HEK293T (cell line): ENCODE measurements around the gene MN1.

Experiments
- CTCF ChIA-PET: fragments of 350-600 bp; formaldehyde crosslinking; extraction: SDS; loops from one replicate; lab custom pipeline; 2021; ENCODE audit warnings: antibody characterized with exemption, inconsistent platforms; lab: Yijun Ruan, JAX
- POLR2A ChIA-PET: fragments of 350-600 bp; formaldehyde crosslinking; extraction: SDS; loops from one replicate; lab custom pipeline; 2020; ENCODE audit warnings: antibody characterized with exemption, inconsistent platforms; lab: Yijun Ruan, JAX
- DNase-seq: peaks from one replicate; pipeline ENCODE4 v3.0.0; 2012; ENCODE audit warnings: mixed read lengths; ENCODE audit errors: extremely low spot score
- ARNT ChIP-seq: fragments of 450-650 bp; IDR thresholded peaks from 2 replicates; pipeline ENCODE4 v1.6.1; 2017; ENCODE audit warnings: mild to moderate bottlenecking
- BHLHE40 ChIP-seq: fragments of 450-650 bp; IDR thresholded peaks from 2 replicates; pipeline ENCODE4 v1.6.1; 2016; ENCODE audit warnings: mild to moderate bottlenecking, moderate library complexity, borderline replicate concordance
- CTBP1 ChIP-seq: fragments of 450-650 bp; IDR thresholded peaks from 2 replicates; pipeline ENCODE4 v1.6.1; 2016; ENCODE audit warnings: borderline replicate concordance
- ELF4 ChIP-seq: fragments of 450-650 bp; IDR thresholded peaks from 2 replicates; pipeline ENCODE4 v1.6.1; 2017; ENCODE audit warnings: antibody characterized with exemption
- FOXA1 ChIP-seq: fragments of 450-650 bp; IDR thresholded peaks from 2 replicates; pipeline ENCODE4 v1.6.1; 2016; ENCODE audit warnings: mild to moderate bottlenecking
- FOXK2 ChIP-seq: fragments of 450-650 bp; IDR thresholded peaks from 2 replicates; pipeline ENCODE4 v1.6.1; 2016; ENCODE audit warnings: mild to moderate bottlenecking
- FOXM1 ChIP-seq: fragments of 450-650 bp; IDR thresholded peaks from 2 replicates; pipeline ENCODE4 v1.6.1; 2017; ENCODE audit warnings: mild to moderate bottlenecking, borderline replicate concordance
- HDGF ChIP-seq: fragments of 450-650 bp; IDR thresholded peaks from 2 replicates; pipeline ENCODE4 v1.6.1; 2017; ENCODE audit warnings: antibody characterized with exemption, borderline replicate concordance
- L3MBTL2 ChIP-seq: fragments of 450-650 bp; conservative IDR thresholded peaks from 2 replicates; pipeline ENCODE4 v1.6.1; 2016; ENCODE audit warnings: mild to moderate bottlenecking
- LEF1 ChIP-seq: fragments of 450-650 bp; IDR thresholded peaks from 2 replicates; pipeline ENCODE4 v1.6.1; 2017; ENCODE audit warnings: mild to moderate bottlenecking, borderline replicate concordance
- NFRKB ChIP-seq: fragments of 450-650 bp; IDR thresholded peaks from 2 replicates; pipeline ENCODE4 v1.6.1; 2016; ENCODE audit warnings: mild to moderate bottlenecking, moderate library complexity
- SP1 ChIP-seq: fragments of 450-650 bp; IDR thresholded peaks from 2 replicates; pipeline ENCODE4 v1.6.1; 2017
- SUZ12 ChIP-seq: fragments of 450-650 bp; IDR thresholded peaks from 2 replicates; pipeline ENCODE4 v1.6.1; 2016; ENCODE audit warnings: mild to moderate bottlenecking
- TARDBP ChIP-seq: fragments of 450-650 bp; IDR thresholded peaks from 2 replicates; pipeline ENCODE4 v1.6.1; 2016
- ZNF384 ChIP-seq: fragments of 450-650 bp; IDR thresholded peaks from 2 replicates; pipeline ENCODE4 v1.6.1; 2016
- TF ChIP-seq, protein P1 (sequence below): fragments of 450-650 bp; IDR thresholded peaks from 2 replicates; pipeline ENCODE4 v1.6.1; 2016

The MN1 gene

DNA sequence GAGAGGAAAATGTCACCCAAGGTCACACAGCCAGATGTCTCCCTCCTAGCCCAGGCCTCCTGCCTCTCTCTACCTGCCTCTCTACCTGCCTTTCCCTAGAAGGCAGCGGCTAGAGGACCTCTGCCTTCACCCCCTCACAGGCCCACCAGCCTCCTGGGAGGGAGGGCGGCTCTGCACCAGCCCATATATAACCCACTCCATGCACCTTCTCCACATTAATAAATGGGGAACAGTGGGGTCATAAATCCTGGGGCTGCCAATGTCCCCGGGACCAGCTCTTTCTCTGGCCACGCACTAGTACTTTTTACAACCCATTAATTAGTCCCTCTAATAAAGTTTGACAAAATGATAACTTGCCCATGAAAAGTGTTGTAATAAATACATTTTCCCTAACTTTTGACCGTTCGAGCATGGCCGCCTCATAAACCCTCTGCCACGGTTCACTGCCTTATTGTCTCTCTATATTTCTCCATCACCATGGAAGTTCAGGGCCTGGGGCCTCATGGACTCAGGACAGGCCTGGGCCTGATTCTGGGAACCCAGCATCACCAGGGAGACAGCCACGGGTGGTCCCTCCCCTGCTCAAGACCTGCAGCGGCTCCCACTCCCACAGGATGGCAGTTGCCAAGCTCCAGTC lies 102.1 kb downstream of the MN1 start:
- no peak for TF ChIP-seq NFRKB
- TF ChIP-seq ZNF384 = no peak
- TF ChIP-seq FOXA1 = no peak
- TF ChIP-seq, protein P1, sequence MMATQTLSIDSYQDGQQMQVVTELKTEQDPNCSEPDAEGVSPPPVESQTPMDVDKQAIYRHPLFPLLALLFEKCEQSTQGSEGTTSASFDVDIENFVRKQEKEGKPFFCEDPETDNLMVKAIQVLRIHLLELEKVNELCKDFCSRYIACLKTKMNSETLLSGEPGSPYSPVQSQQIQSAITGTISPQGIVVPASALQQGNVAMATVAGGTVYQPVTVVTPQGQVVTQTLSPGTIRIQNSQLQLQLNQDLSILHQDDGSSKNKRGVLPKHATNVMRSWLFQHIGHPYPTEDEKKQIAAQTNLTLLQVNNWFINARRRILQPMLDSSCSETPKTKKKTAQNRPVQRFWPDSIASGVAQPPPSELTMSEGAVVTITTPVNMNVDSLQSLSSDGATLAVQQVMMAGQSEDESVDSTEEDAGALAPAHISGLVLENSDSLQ = no peak
- TF ChIP-seq FOXM1 = no peak
- TF ChIP-seq CTBP1 = no peak
- TF ChIP-seq ELF4 = no peak
- no peak for TF ChIP-seq SP1
- no peak for TF ChIP-seq ARNT
- no peak for TF ChIP-seq BHLHE40
- TF ChIP-seq LEF1 = no peak
- no peak for TF ChIP-seq FOXK2
- TF ChIP-seq SUZ12 = no peak
- TF ChIP-seq HDGF = no peak
- TF ChIP-seq TARDBP = no peak
- TF ChIP-seq L3MBTL2 = no peak
- ChIA-PET POLR2A (no interaction called here), CTCF (no interaction called here)
- DNase-seq = no peak

DNA sequence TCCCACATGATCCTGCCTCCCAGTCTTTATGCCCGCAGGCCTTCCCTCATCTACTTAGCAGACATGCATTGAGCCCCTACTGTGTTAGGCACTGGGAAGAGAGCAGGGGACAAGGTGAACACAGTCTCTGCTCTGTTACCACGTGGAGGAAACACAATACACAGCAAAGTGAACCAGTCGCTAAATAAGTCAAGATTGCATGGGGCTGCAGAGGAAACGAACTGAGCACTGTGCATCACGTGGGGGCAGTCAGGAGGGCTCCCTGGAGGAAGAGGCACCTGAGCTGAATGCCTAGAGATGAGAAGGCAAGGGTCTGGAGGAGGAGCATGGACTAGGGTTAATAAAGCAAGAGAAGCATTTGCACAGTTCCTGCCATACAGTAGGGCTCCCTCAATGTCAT lies 102.7 kb downstream of the MN1 start:
- TF ChIP-seq, protein P1 = no peak
- no peak for TF ChIP-seq FOXK2
- no peak for TF ChIP-seq SUZ12
- no peak for TF ChIP-seq NFRKB
- no peak for TF ChIP-seq FOXA1
- no peak for TF ChIP-seq SP1
- TF ChIP-seq ELF4 = no peak
- TF ChIP-seq ZNF384 = no peak
- TF ChIP-seq CTBP1 = no peak
- no peak for TF ChIP-seq L3MBTL2
- TF ChIP-seq BHLHE40 = no peak
- no peak for TF ChIP-seq TARDBP
- TF ChIP-seq FOXM1 = no peak
- TF ChIP-seq HDGF = no peak
- no peak for TF ChIP-seq LEF1
- CTCF ChIA-PET = no interaction called here
- POLR2A ChIA-PET = no interaction called here
- no peak for DNase-seq
